GM12878 (cell line): ENCODE results near the gene CABLES1. TPM values are rescaled to one million over a fixed set of nuclear protein-coding genes. Genes with fewer than 3 reads are reported as not detected.

ENCODE experiments used
- ATAC-seq: fragments of 200-7000 bp; cut with Tn5 transposase; 3 replicates; pipeline ENCODE4 v1.9.1; 2020; ENCODE audit warnings: mild to moderate bottlenecking, moderate library complexity
- BruUV-seq: library from RNA; stranded (reverse); fragments of 400-500 nt; replicated peaks from 2 replicates; lab custom pipeline; 2021; lab: Mats Ljungman, UMichigan
- CTCF ChIA-PET: fragments of 300-600 bp; sonication (Branson Sonifier 250); formaldehyde crosslinking; extraction: SDS; loops from one replicate; lab custom pipeline; 2021; ENCODE audit warnings: inconsistent platforms; lab: Yijun Ruan, JAX
- POLR2A ChIA-PET: fragments of 350-600 bp; formaldehyde crosslinking; extraction: SDS; loops from one replicate; lab custom pipeline; 2021; ENCODE audit warnings: inconsistent platforms; lab: Charles Lee
- RAD21 ChIA-PET: fragments of 300-600 bp; sonication (Branson Sonifier 250); formaldehyde crosslinking; loops from one replicate; lab custom pipeline; 2023; ENCODE audit warnings: antibody characterized with exemption; ENCODE audit not compliant: unreplicated experiment; lab: Charles Lee
- SMC1A ChIA-PET: fragments of 300-600 bp; sonication (Branson Sonifier 250); formaldehyde crosslinking; loops from one replicate; lab custom pipeline; 2023; ENCODE audit not compliant: unreplicated experiment, uncharacterized antibody; lab: Charles Lee
- DNase-seq: peaks from one replicate; pipeline ENCODE4 v3.0.0-alpha.2; 2011; ENCODE audit warnings: low read depth, low spot score
- FAIRE-seq: peaks from 3 replicates; lab custom pipeline; 2011; peaks lifted over from hg19 to GRCh38; lab: Jason Lieb, UNC
- H2AFZ ChIP-seq: 2 replicates; pipeline ENCODE4 v1.6.0; 2011; ENCODE audit warnings: low read depth, low read length, control low read depth; ENCODE audit not compliant: control insufficient read depth
- H3K27ac ChIP-seq: 2 replicates; pipeline ENCODE4 v1.5.1; 2011; ENCODE audit warnings: control low read depth; ENCODE audit not compliant: control insufficient read depth, insufficient read depth
- H3K27me3 ChIP-seq, 2 experiments: replicated peaks in 1 of 2; 2 replicates each; pipeline versions ENCODE4 v1.6.0 to v1.6.1; 2011; ENCODE audit warnings: low read length in 1 of 2; ENCODE audit not compliant: control insufficient read depth in 2 of 2, insufficient read depth in 2 of 2
- H3K36me3 ChIP-seq, 2 experiments: 2 replicates each; pipeline ENCODE4 v1.5.1; 2011; ENCODE audit warnings: low read length in 1 of 2; ENCODE audit not compliant: control insufficient read depth in 2 of 2, insufficient read depth in 2 of 2
- H3K4me1 ChIP-seq: 2 replicates; pipeline ENCODE4 v1.6.1; 2011; ENCODE audit warnings: mild to moderate bottlenecking, low read length, moderate library complexity, mixed read lengths; ENCODE audit not compliant: control insufficient read depth, insufficient read depth
- H3K4me2 ChIP-seq: 2 replicates; pipeline ENCODE4 v1.6.0; 2011; ENCODE audit warnings: control low read depth; ENCODE audit not compliant: control insufficient read depth, insufficient read depth
- H3K4me3 ChIP-seq: fragments of 200-600 bp; sonication (generic); 2 replicates; pipeline ENCODE4 v1.5.1; 2016
- H3K79me2 ChIP-seq: 2 replicates; pipeline ENCODE4 v1.6.0; 2011; ENCODE audit warnings: low read length; ENCODE audit not compliant: control insufficient read depth, insufficient read depth
- H3K9ac ChIP-seq: 2 replicates; pipeline ENCODE4 v1.8.0; 2011; ENCODE audit warnings: low read length, control low read depth, mixed read lengths; ENCODE audit not compliant: control insufficient read depth, insufficient read depth
- H3K9me3 ChIP-seq: replicated peaks from 3 replicates; pipeline ENCODE4 v1.5.1; 2011; ENCODE audit warnings: mild to moderate bottlenecking, low read length; ENCODE audit not compliant: control insufficient read depth, insufficient read depth
- H4K20me1 ChIP-seq: 2 replicates; pipeline ENCODE4 v1.6.0; 2011; ENCODE audit not compliant: control insufficient read depth, insufficient read depth
- CBFB ChIP-seq: IDR thresholded peaks from 2 replicates; pipeline ENCODE4 v1.6.1; 2016; ENCODE audit warnings: antibody characterized with exemption, low read depth
- CEBPB ChIP-seq, 2 experiments: fragments of 150-350 bp in 1 of 2; IDR thresholded peaks; 2 replicates each; pipeline ENCODE4 v1.6.1; 2012 to 2014; ENCODE audit warnings: low read depth in 2 of 2, low read length in 2 of 2, borderline replicate concordance in 1 of 2, inconsistent platforms in 1 of 2
- CHD4 ChIP-seq: fragments of 200-600 bp; sonication (generic); IDR thresholded peaks from 2 replicates; pipeline ENCODE4 v1.6.1; 2016; ENCODE audit warnings: mild to moderate bottlenecking
- CREM ChIP-seq: IDR thresholded peaks from 2 replicates; pipeline ENCODE4 v1.6.1; 2014; ENCODE audit warnings: antibody characterized with exemption, low read depth
- FOS ChIP-seq: IDR thresholded peaks from 3 replicates; pipeline ENCODE4 v1.6.1; 2011; ENCODE audit warnings: borderline replicate concordance; ENCODE audit not compliant: insufficient read length; ENCODE audit errors: extremely low read depth
- HCFC1 ChIP-seq: fragments of 150-350 bp; IDR thresholded peaks from 2 replicates; pipeline ENCODE4 v1.6.1; 2014; ENCODE audit warnings: low read length
- IKZF1 ChIP-seq: fragments of 450-650 bp; conservative IDR thresholded peaks from 2 replicates; pipeline ENCODE4 v1.6.1; 2017; ENCODE audit warnings: antibody characterized with exemption, mild to moderate bottlenecking
- IKZF2 ChIP-seq, 2 experiments: fragments of 450-650 bp; IDR thresholded peaks; 2 replicates each; pipeline ENCODE4 v1.6.1; 2017; ENCODE audit warnings: mild to moderate bottlenecking in 2 of 2, moderate library complexity in 2 of 2
- LARP7 ChIP-seq: fragments of 450-650 bp; IDR thresholded peaks from 2 replicates; pipeline ENCODE4 v1.6.1; 2017; ENCODE audit warnings: mild to moderate bottlenecking
- RCOR1 ChIP-seq: conservative IDR thresholded peaks from 2 replicates; pipeline ENCODE4 v1.6.1; 2012; ENCODE audit warnings: low read depth, low read length, improper control_type of control experiment
- RELB ChIP-seq: fragments of 450-650 bp; IDR thresholded peaks from 2 replicates; pipeline ENCODE4 v1.6.1; 2017; ENCODE audit warnings: low read depth, mild to moderate bottlenecking, moderate library complexity
- RUNX3 ChIP-seq: IDR thresholded peaks from 2 replicates; pipeline ENCODE4 v1.6.1; 2012; ENCODE audit warnings: low read length, inconsistent platforms
- SMC3 ChIP-seq: IDR thresholded peaks from 2 replicates; pipeline ENCODE4 v1.6.1; 2011; ENCODE audit warnings: low read length, improper control_type of control experiment, borderline replicate concordance
- TARDBP ChIP-seq: IDR thresholded peaks from 2 replicates; pipeline ENCODE4 v1.6.1; 2016; ENCODE audit warnings: borderline replicate concordance
- USF2 ChIP-seq: IDR thresholded peaks from 2 replicates; pipeline ENCODE4 v1.6.1; 2011; ENCODE audit warnings: low read depth, low read length, improper control_type of control experiment, borderline replicate concordance
- ZBED1 ChIP-seq: IDR thresholded peaks from 2 replicates; pipeline ENCODE4 v1.6.1; 2016; ENCODE audit warnings: borderline replicate concordance
- ZBTB40 ChIP-seq: fragments of 450-650 bp; IDR thresholded peaks from 2 replicates; pipeline ENCODE4 v1.6.1; 2016; ENCODE audit warnings: mild to moderate bottlenecking, moderate library complexity, borderline replicate concordance
- ZNF207 ChIP-seq: fragments of 450-650 bp; IDR thresholded peaks from 2 replicates; pipeline ENCODE4 v1.6.1; 2014; ENCODE audit warnings: antibody characterized with exemption, mild to moderate bottlenecking, borderline replicate concordance
- WGBS: methylation state at CpG from one replicate; pipeline ENCODE4 v1.1.6; 2016; ENCODE audit warnings: low lambda C conversion rate; ENCODE audit not compliant: insufficient replicate concordance, insufficient coverage; ENCODE audit errors: missing lambda C conversion rate; 5-methylcytosine and 5-hydroxymethylcytosine counted together
- in situ Hi-C: fragments of 300-500 bp; cut with MboI; formaldehyde crosslinking; loops from 9 replicates; pipeline ENCODE4 v1.14.3; 2018; ENCODE audit warnings: mixed read lengths
- intact Hi-C: fragments of 100-400 bp; cut with micrococcal nuclease; formaldehyde crosslinking; loops from one replicate; pipeline ENCODE4 v1.14.2; 2022; ENCODE audit not compliant: unreplicated experiment
- polyA plus RNA-seq, 11 experiments: library from polyadenylated mRNA; depleted of rRNA in 4 of 11; unstranded in 6 of 11; stranded (reverse) in 5 of 11; fragments of >200 nt; fragmentation: Nextera tagmentation in 4 of 11; fragmentation: Illumina TruSeq in 1 of 11; extraction: Ambion mirVana in 4 of 11; extraction: Trizol in 1 of 11; gene quantifications; 1 replicate in 1 of 11; 2 replicates in 10 of 11; pipeline versions ENCODE4 v1.2.1 to v1.2.3, GENCODE V29; 2011 to 2016; ENCODE audit warnings: inconsistent platforms in 2 of 11, missing spikeins in 2 of 11, low read depth in 1 of 11
- total RNA-seq, 4 experiments: library from RNA; depleted of rRNA in 3 of 4; stranded (reverse); fragments of >200 nt in 3 of 4; fragmentation: Illumina TruSeq in 1 of 4; extraction: Trizol in 1 of 4; gene quantifications; 2 replicates each; pipeline versions ENCODE4 v1.2.1 to v1.2.3, GENCODE V29; 2013 to 2021

CABLES1 gene
- total and polyA plus RNA-seq, 10 of the 15 experiments (the other 5 are each of a cell fraction or from before 2014, with no cell fraction given), result 2.9 to 27.2 (median 8.2) TPM

GRCh38 chr18:23239885-23240608 lies 104.8 kb downstream of the CABLES1 start:
- no peak overlapping the region for H3K4me3 ChIP-seq
- WGBS, result 60% methylated on average over 10 of the region's 10 CpGs
- no peak for FAIRE-seq
- no peak overlapping the region for H2AFZ ChIP-seq
- no peaks in the 10 kb centered on the region for H4K20me1 ChIP-seq
- POLR2A ChIA-PET, result interaction anchor here (1.2 to 4.8 kb wide), 5 partner anchors 12 to 106 kb away, joined by 3 to 58 read pairs (median 10); partner anchors contain the start of gene CABLES1
- H3K4me1 ChIP-seq, result peaks cover 50% of the 10 kb centered on the region
- in situ Hi-C loops (loop anchor here (5.0 kb wide), 1 partner anchor 117 kb away; no protein-coding TSS in a partner anchor), intact Hi-C loops (loop anchor here (5.0 to 10.0 kb wide), 3 partner anchors 172 to 775 kb away; partner anchors contain the start of genes RMC1 and TTC39C)
- H3K27ac ChIP-seq, result peak overlapping the region; percentile 73
- peaks cover 5 to 6% of the 10 kb centered on the region in 2 experiments; a peak in 3 of 4 replicates for H3K36me3 ChIP-seq
- H3K9me3 ChIP-seq, result no peaks in the 10 kb centered on the region
- CTCF ChIA-PET, result interaction anchor here (1.8 to 6.9 kb wide), 2 partner anchors 12 to 118 kb away, joined by 7 to 51 read pairs; no protein-coding TSS in a partner anchor
- peak overlapping the region; percentile 4; the same call in 1 of the 2 replicates for H3K9ac ChIP-seq
- SMC1A ChIA-PET, result interaction anchor here (0.7 to 3.5 kb wide), 10 partner anchors 8 to 118 kb away, joined by 3 to 21 read pairs (median 11); no protein-coding TSS in a partner anchor
- H3K79me2 ChIP-seq, result no peaks in the 10 kb centered on the region
- no peak for DNase-seq
- RAD21 ChIA-PET, result interaction anchor here (1.1 to 4.5 kb wide), 10 partner anchors 8 to 118 kb away, joined by 3 to 42 read pairs (median 6); partner anchors contain the start of gene CABLES1
- no TSS peak for BruUV-seq
- H3K27me3 ChIP-seq, result no peaks in the 10 kb centered on the region
- ATAC-seq, result no peak
- H3K4me2 ChIP-seq, result no peak overlapping the region
- TF ChIP-seq ZBED1 (no peak), HCFC1 (no peak), USF2 (no peak), CBFB (no peak), ZNF207 (no peak), LARP7 (0 out of 2 replicates have a peak, but pooled peaks have one; percentile 14), TARDBP (no peak), CEBPB (IDR thresholded peaks at IDR 0.05; ENCODE audit: borderline replicate concordance in 1 of 2, low read depth in 2 of 2, low read length in 2 of 2) (no peak), SMC3 (no peak), RUNX3 (peak; percentile 43), RCOR1 (no peak), IKZF1 (0 out of 2 replicates have a peak, but pooled peaks have one; percentile 36), ZBTB40 (no peak), CREM (0 out of 2 replicates have a peak, but pooled peaks have one; percentile 19), IKZF2 (IDR thresholded peaks at IDR 0.05) (peak; percentile 45 to 46; a peak in 3 of 4 replicates), FOS (no peak), CHD4 (no peak), RELB (no peak)
